Middle frontal gyrus (tissue), 1 donor: ENCODE results near the gene IKZF2.

ENCODE experiments used
- DNase-seq: peaks from one replicate; pipeline ENCODE4 v3.0.0-alpha.2; 2015; ENCODE audit warnings: low spot score; ENCODE audit errors: extremely low spot score

Gene IKZF2

DNA sequence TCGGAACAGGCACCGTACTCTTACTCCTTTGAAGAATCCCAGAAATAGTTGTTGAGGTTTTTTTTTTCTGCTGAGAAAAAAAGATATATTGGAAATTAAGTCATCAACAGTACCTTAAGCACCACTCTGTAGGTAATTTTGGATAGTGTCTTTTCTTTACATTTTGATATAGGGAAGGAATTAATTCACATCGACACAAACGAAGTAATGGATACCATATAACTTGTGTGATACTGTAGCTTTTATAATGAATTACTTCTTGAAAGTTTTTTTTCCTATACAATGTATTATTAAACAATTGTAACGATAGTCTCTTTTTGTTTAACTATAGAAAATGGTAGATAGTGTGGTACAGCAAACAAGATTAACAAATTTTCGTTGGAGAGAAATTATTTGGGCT lies 1.5 kb upstream of the IKZF2 start:
- no peak for DNase-seq

DNA sequence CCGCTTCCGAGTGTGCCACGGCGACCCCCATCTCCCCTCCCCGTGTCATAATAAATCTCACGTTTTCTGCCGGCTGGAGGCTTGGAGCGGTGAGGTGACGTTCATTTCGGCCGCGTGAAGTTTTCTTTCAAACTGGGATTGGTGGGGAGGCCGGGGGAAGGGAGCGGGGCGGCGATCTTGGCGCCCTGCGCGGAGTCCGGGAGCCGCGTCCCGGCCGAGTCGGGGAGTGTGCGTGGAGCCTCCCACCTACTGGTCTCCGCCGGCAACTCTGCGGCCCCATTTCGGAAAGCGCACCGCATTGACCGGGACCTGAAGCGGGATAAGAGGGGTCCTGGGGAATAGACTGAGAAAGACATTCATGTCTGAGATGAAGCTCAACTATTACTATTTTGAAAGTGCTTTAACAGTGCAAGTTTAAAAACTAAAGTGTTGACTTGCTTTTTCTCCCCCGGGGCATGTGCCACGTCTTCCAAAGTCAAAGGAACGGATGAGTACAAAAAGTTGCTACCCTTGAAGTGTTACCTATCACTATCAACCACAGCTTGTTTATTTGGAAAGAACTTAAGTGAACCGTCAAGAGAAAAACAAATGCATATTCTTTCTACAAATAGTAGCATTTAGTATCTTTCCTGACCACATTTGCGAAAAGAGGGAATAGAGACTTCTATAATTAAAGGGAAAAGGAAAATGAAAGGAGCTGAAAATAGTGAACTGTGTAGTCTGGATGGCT lies 818 bp upstream of the IKZF2 start:
- DNase-seq = no peak

- DNase-seq = no peak
These were observed 906 bp downstream of the IKZF2 start for GRCh38 chr2:213150315-213151097.

DNA sequence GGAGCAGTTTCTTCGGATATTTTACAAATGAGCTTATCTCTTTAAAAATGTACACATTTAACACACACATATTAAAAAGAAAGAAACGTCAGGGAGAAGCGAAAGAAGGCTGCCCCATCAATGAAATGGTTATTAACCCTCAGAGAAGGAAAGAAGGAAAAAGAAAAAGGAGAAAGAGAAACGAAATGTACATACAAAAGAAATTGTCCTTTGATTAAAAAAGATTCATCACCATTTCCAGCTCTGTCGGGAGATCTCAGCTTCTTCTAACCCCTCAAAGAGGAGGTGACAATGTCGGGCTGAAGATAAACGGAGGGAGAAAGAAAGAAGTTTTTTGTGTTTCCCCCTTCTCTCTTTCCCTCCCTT lies 1.5 kb downstream of the IKZF2 start:
- no peak for DNase-seq

DNA sequence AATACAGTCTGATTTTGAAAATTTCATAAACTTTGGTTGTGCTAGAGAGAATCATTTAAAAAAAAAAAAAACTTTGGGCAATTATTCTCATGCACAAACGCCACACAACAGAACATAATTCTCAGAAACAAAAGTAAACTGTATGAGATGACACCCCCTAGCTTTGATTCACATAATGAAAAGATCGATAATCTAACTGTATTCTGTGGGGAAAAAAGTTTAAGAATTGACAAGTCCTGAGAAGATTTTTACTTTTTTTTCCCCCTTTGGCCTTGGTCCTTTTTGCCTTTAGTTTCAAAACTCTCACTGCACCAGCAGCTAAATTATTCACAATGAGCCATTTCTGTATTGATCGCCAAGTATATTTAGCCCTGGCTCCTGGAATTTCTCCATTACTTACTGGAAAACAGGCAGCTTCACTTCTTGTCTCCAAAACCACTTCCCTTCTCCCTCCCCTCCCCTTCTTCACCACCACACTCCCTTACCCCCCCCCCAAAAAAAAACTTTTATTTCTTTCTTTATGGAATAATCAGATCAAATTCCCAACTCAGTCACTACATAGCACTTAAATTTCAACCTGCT lies 2.0 kb downstream of the IKZF2 start:
- DNase-seq = no peak

- no peak for DNase-seq
These were observed 2.7 kb downstream of the IKZF2 start for GRCh38 chr2:213148572-213149261.

GRCh38 chr2:213147538-213147937 lies 3.9 kb downstream of the IKZF2 start:
- DNase-seq = no peak

GRCh38 chr2:213145715-213146242 lies 5.6 kb downstream of the IKZF2 start:
- DNase-seq = no peak

DNA sequence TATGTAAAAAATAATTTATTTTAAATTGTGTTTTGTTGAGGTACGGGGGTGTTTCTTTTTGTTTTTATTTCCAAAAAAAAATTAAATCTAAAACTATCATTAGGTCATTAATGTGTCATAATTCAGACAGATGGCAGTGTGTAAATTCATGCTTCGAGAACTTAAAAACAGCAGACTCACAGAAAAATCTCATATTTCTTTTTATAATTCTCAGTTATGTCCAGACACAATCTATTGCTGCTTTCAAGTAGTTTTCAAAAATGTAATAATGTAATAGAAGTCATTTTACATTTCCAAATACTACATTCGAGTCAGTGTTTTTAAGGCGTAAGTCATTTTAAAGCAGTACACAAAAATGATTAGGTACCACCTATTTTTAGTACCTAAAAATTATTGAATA lies 14.3 kb downstream of the IKZF2 start:
- no peak for DNase-seq

- no peak for DNase-seq
These were observed 22.1 kb downstream of the IKZF2 start for GRCh38 chr2:213129311-213129710.

GRCh38 chr2:213125646-213126347 lies 25.6 kb downstream of the IKZF2 start:
- no peak for DNase-seq

DNA sequence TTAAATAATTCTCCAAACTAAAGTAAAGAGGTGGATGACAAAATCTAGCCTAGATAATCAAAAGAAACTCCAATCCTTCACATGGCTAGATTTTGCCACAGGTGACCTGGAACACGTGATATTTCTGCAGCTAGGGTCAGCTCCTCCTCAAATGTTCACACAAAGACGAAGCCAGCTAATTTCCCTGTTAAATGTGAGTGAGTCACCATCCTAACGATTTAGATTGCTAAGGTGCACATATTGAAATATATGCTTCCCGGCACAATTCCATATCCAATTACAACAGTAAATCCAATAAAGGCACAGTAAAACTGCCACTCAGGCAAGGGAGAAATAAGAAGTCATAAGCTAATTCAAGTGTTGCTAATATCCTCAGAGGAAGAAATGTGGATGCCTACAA lies 28.7 kb downstream of the IKZF2 start:
- no peak for DNase-seq

DNA sequence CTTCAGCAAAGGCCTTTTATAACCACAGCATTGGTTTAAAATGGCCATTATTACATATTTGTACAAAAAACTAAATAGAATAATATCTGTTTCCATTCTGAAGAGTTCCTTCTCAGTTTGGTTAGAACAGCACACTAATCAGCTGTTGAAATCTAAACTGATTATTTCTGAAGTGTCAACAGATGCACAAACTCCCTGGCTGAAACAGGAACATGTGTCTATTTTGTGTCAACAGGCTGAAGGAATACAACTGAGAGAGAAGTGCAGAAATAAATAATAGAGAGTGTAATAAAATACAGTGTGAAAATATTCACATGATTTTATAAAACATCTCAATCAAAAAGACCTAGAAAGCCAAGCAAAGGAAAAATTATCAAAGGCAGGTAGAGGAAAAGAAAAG lies 29.7 kb downstream of the IKZF2 start:
- no peak for DNase-seq

DNA sequence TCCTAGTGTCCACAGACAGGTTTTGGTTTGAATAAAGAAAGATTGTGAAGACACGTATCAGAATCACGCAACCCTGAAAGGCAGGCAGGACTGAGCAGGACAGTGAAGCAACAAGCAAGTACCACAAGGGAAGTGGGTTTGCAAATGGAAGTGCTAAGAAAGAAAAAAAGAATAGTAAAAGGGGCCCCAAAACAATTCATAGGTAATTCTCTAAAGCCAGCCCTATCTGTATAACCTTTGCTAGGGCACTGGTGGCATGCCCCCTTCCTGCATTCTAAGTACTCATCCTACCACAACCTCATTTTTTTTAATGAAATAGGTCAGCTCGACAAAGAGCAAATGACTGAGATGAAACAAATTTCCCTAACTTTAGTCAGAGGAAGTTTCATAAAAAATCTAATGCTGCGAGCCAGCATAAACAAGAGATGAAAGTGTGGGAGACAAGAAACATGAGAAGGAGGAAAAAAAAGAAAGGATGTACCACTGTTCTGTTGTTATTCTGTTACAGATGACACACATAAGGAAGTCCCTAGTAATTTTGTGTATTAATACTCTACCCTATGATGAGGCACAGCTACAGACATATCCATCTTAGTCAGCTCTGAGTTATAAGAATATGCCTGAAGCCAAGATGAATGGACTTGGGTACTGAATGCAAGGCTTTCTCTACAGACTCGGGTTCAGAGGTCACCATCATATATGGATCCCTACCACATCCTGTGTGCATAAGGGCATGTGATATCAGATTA lies 32.2 kb downstream of the IKZF2 start:
- no peak for DNase-seq

GRCh38 chr2:213108308-213108707 lies 43.1 kb downstream of the IKZF2 start:
- DNase-seq = no peak

- no peak for DNase-seq
These were observed 43.7 kb downstream of the IKZF2 start for GRCh38 chr2:213107728-213108127.

DNA sequence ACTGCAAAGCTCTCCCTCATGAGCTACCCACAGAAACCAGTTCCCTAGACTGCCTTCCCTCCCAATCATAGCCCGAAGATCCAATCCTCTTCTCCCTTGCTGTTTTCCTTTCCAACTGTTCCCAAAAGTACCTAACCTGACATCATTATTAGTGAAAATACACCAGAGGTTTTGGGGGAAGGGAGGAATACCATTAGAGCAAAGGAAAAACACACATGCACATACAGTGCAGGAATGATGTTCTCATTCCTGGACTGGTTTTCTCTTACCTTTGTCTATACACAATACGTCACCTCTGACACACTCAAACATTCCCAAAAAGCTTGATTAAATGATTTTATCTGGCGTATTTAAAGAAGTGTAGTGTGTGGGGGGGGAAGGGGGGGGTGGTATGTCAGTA lies 46.2 kb downstream of the IKZF2 start:
- DNase-seq = no peak

- no peak for DNase-seq
These were observed 46.6 kb downstream of the IKZF2 start for GRCh38 chr2:213104903-213105202.

GRCh38 chr2:213104092-213104902 lies 47.1 kb downstream of the IKZF2 start:
- no peak for DNase-seq
